ENCODE measurements around the gene ST6GALNAC1.
A peak's percentile ranks its signal among the peaks of the same experiment; 100 is the strongest.

ST6GALNAC1 gene

GRCh38 chr17:76674600-76674999, 31.0 kb upstream of the ST6GALNAC1 start:
- no peak for DNase-seq

- no peak for DNase-seq
These were observed 30.2 kb upstream of the ST6GALNAC1 start for GRCh38 chr17:76673729-76674128.

- no peak for DNase-seq
These were observed 29.3 kb upstream of the ST6GALNAC1 start for GRCh38 chr17:76672892-76673291.

GRCh38 chr17:76672270-76672851, 28.8 kb upstream of the ST6GALNAC1 start:
- DNase-seq, result peak in 1 of 2 donors; percentile 16

- no peak for DNase-seq
These were observed 28.3 kb upstream of the ST6GALNAC1 start for GRCh38 chr17:76671912-76672262.

- DNase-seq, result peak; percentile 100
These were observed 27.8 kb upstream of the ST6GALNAC1 start for GRCh38 chr17:76671123-76671911.

- no peak for DNase-seq
These were observed 27.2 kb upstream of the ST6GALNAC1 start for GRCh38 chr17:76670718-76671122.

GRCh38 chr17:76670020-76670717, 26.6 kb upstream of the ST6GALNAC1 start:
- no peak for DNase-seq

- DNase-seq, result no peak
These were observed 24.4 kb upstream of the ST6GALNAC1 start for GRCh38 chr17:76667786-76668453.

- no peak for DNase-seq
These were observed 23.9 kb upstream of the ST6GALNAC1 start for GRCh38 chr17:76667491-76667755.

GRCh38 chr17:76660656-76661042, 17.1 kb upstream of the ST6GALNAC1 start:
- DNase-seq, result no peak

GRCh38 chr17:76659928-76660655, 16.5 kb upstream of the ST6GALNAC1 start:
- peak in 1 of 2 donors; percentile 11 for DNase-seq

- no peak for DNase-seq
These were observed 14.7 kb upstream of the ST6GALNAC1 start for GRCh38 chr17:76658242-76658662.

GRCh38 chr17:76657505-76658241, 14.1 kb upstream of the ST6GALNAC1 start:
- DNase-seq, result no peak

GRCh38 chr17:76654408-76654807, 10.9 kb upstream of the ST6GALNAC1 start:
- no peak for DNase-seq

- DNase-seq, result no peak
These were observed 6.9 kb upstream of the ST6GALNAC1 start for GRCh38 chr17:76650504-76650903.

- DNase-seq, result no peak
These were observed 3.2 kb upstream of the ST6GALNAC1 start for GRCh38 chr17:76646712-76647111.

GRCh38 chr17:76645481-76645880, 1.9 kb upstream of the ST6GALNAC1 start:
- no peak for DNase-seq

- no peak for DNase-seq
These were observed 1.4 kb upstream of the ST6GALNAC1 start for GRCh38 chr17:76644995-76645394.

- no peak for DNase-seq
These were observed 563 bp downstream of the ST6GALNAC1 start for GRCh38 chr17:76642994-76643393.

- no peak for DNase-seq
These were observed 1.5 kb downstream of the ST6GALNAC1 start for GRCh38 chr17:76642032-76642561.

- no peak for DNase-seq
These were observed 2.1 kb downstream of the ST6GALNAC1 start for GRCh38 chr17:76641501-76641900.
